Mammary epithelial cell (primary cell): ENCODE data around the gene BASP1.

Experiments used
- EZH2 ChIP-seq: IDR thresholded peaks from 2 replicates; pipeline ENCODE4 v1.6.1; 2012; ENCODE audit warnings: low read length, inconsistent platforms, borderline replicate concordance
- TF ChIP-seq, protein P1 (sequence below), 2 donors: IDR thresholded peaks in 1 of 2; conservative IDR thresholded peaks in 1 of 2; 2 replicates each; pipeline ENCODE4 v1.5.1; 2011 to 2012; ENCODE audit warnings: inconsistent platforms in 2 of 2, low read length in 2 of 2, mild to moderate bottlenecking in 2 of 2, control low read depth in 1 of 2, low read depth in 1 of 2; ENCODE audit not compliant: insufficient read depth in 1 of 2; ENCODE audit errors: extremely low read depth in 1 of 2

DNA sequence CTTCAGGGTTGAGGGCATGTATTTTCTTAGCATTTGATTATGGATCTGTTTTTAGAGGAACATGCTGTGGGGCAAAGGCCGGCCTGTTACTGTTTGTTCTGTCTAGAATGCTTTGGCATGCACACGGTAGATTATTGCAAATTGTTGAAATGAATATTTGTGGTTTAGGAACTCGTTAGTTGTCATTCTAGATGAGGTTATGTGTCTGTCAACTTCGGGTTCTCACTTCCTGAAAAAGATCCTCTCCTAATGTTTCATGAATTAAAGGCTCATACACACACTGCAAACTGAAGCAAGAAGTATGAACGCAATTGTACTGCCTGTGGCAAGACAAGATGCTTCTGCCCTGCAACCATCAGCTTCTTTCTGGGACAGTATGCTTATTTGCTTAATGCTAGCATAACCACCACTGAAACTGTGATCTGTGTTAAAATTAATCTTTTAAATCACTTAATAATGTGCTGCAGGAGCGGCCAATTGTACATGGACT is 99.6 kb downstream of the BASP1 start:
- TF ChIP-seq, protein P1, sequence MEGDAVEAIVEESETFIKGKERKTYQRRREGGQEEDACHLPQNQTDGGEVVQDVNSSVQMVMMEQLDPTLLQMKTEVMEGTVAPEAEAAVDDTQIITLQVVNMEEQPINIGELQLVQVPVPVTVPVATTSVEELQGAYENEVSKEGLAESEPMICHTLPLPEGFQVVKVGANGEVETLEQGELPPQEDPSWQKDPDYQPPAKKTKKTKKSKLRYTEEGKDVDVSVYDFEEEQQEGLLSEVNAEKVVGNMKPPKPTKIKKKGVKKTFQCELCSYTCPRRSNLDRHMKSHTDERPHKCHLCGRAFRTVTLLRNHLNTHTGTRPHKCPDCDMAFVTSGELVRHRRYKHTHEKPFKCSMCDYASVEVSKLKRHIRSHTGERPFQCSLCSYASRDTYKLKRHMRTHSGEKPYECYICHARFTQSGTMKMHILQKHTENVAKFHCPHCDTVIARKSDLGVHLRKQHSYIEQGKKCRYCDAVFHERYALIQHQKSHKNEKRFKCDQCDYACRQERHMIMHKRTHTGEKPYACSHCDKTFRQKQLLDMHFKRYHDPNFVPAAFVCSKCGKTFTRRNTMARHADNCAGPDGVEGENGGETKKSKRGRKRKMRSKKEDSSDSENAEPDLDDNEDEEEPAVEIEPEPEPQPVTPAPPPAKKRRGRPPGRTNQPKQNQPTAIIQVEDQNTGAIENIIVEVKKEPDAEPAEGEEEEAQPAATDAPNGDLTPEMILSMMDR (conservative IDR thresholded peaks at IDR 0.05 in 1 of 2, IDR thresholded peaks at IDR 0.05 in 1 of 2; ENCODE audit: extremely low read depth in 1 of 2, insufficient read depth in 1 of 2, low read depth in 1 of 2, low read length in 2 of 2), result no peak
- no peak for TF ChIP-seq EZH2
